Measurements from ENCODE around the gene UBE2E1.
A peak's percentile ranks its signal among the peaks of the same experiment; 100 is the strongest.
"Not testable (repeated sequence)": the region's sequence is repeated elsewhere in the genome, so short reads cannot be mapped to it uniquely, and the experiment has no call there.

Gene UBE2E1

DNA sequence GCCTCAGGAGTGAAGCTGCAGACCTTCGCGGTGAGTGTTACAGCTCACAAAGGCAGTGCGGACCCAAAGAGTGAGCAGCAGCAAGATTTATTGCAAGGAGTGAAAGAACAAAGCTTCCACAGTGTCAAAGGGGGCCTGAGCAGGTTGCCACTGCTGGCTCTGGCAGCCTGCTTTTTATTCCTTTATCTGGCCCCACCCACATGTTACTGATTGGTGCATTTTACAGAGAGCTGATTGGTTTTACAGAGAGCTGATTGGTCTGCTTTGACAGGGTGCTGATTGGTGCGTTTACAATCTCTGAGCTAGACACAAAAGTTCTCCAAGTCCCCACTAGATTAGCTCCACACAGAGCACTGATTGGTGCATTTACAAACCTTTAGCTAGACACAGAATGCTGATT, 76.2 kb downstream of the UBE2E1 start:
- DNase-seq (ENCODE audit: low read depth): not testable (repeated sequence)

DNA sequence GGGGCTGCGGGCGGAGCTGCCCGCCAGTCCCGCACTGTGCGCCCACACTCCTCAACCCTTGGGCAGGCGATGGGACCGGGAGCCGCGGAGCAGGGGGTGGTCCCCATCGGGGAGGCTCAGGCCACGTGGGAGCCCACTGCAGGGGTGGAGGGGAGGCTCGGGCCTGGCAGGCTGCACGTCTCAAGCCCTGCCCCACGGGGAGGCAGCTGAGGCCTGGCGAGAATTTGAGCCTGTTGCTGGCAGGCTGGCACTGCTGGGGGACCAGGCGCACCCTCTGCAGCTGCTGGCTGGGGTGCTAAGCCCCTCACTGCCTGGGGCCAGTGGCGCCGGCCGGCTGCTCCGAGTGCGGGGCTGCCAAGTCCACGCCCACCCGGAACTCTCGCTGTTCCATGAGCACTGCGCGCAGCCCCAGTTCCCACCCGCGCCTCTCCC, 76.7 kb downstream of the UBE2E1 start:
- DNase-seq (ENCODE audit: low read depth): no peak

DNA sequence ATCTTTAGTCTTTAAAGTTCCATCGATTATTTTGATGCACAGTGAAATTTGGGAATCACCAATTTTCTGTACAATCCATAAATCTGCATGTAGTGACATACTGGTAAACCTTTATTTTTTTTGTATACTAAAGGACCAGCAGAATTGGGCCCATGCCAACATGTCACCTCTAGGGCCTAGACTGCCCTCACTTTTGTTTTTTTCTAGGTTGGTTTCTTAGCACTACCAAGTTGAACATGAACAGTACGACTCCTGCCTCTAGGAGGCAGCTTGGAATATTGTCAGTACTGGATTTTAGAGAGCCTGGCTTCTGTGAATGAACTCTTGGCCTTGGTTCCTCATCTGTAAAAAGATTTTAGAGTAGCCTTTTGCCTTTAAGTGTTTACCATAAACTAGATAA, 78.7 kb downstream of the UBE2E1 start:
- no peak for DNase-seq (ENCODE audit: low read depth)

DNA sequence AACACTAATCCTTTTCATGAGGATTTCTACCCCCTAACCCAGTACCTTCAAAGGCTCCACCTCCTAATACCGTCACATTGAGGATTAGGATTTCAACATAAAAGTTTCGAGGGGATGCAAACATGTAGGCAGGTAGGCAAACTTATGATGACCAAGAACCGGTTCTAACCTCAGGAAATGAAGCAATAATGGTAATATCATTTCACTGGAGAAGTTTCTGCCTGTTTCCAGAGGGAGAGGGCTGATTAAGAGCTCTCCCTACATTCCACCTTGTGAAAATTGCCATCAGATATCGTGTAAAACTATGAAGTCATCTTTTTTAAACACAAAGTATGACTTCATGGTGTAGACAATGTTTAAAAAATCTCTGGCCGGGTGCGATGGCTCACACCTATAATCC, 79.5 kb downstream of the UBE2E1 start:
- DNase-seq (ENCODE audit: low read depth): no peak

DNA sequence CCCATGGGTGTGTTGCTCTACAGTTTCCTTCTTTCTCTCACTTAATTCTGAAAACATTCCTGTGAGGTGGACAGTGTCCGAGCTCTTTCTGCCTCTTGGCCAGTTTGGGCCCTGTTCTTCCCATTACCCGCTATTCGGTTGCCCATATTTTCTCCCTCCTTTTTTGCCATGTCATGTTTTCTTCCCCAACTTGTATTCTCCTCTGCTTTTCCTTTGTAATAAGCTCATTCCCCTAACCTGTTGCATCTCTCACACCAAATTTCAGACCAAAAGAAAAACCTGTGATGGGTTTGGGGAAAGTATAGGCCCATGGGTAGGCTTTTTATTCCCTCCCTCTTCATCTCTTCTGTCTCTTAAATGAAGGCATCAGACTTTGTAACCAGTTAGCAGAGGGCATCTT, 80.6 kb downstream of the UBE2E1 start:
- no peak for DNase-seq (ENCODE audit: low read depth)

DNA sequence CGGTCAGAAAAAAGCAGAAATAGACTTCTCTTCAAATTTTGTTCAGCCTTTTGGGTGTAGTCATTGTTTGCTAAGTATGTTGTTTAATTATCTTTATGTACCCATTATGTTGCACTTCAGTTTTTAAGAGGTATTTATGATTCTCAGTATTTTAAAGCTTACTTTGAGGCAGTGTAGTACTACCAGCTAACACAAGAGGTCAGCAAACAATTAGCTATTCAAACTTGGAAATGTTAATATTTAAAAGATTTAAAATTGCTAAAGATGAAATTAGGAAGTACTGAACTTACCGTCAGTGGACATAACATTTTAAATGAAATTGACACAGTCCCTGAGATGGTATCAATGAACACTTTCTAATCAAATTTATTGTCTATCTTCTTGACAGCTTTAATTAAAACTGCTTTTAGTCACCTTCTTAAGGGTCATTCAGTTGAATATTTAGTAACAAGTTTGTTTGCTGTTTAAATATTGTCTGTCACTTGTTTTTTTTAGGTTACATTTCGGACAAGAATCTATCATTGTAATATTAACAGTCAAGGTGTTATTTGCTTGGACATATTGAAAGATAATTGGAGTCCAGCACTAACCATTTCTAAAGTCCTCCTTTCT, 83.0 kb downstream of the UBE2E1 start:
- peak; percentile 26 for DNase-seq (ENCODE audit: low read depth)

DNA sequence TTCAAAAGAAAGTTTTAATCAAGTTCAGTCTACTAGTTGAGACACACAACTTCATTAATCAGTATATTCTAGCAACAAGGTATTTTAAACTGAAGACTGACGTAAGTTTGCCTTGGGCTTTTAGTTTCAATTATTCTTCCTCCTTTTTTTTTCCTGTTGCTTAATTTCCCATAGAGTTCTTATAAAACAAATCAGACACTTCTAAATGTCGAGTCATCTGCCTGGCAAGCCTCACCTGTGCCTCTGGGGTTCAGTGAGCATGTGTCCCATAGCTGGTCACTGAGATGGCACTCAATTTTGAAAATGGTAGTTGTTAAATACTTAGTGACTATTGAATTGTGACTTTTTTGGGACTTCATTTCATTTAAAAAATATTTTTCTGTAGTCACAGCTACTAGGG, 83.6 kb downstream of the UBE2E1 start:
- DNase-seq (ENCODE audit: low read depth): no peak

DNA sequence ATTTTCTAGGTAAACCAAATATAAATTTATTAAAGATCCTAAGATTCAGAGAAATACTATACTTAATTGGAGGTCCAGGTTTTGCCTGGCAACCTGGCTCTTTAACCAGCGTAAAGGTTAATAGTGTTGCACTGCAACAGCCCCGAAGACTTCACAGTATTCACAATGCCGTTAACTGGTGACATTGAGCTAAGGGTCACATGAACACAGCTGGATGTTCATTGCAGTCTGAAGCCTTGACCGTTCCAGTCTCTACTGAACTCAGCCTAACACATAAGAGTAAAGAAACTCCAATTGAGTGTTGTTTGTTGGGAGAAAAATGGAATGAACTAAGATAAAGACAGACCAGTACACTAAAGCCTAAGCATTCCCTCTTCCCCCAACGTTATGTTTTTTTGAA, 84.2 kb downstream of the UBE2E1 start:
- no peak for DNase-seq (ENCODE audit: low read depth)

DNA sequence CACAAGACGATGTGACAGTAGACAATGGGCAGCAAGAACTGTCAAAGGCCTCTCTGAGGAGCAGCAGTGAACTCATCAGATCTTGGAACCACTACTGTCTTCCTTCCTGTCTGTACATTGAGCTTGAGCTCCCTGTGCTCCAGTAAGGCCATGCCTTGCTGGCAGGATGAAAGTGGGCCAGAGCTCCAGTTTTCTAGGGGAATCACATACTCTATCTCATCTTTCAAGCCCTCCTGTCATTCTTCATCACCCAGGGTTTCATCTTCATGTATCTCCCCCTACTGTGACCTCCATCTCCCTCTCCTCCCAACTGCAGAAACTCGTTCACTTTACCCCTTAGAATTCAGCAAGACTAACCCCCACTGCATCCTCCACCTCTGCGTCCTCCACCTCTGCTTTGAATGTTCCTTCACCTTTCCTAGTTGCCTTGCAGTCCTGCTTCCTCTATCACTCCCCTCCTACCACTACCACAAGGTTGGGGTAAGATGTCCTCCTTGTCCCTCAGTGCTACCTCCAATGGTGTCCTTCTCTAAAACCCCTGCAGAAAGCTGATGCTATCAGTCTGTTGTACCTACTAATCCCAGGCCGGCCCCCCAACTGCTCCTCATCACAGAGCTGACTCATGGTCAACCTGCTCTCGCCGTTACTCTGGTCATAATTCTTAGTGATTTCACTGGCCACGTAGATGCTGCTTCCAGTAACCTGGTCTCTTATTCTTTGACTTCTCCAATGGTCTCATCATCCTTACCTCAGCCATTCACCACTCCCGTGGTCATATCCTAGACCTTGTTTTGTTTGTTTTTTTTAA, 88.7 kb downstream of the UBE2E1 start:
- no peak for DNase-seq (ENCODE audit: low read depth)

DNA sequence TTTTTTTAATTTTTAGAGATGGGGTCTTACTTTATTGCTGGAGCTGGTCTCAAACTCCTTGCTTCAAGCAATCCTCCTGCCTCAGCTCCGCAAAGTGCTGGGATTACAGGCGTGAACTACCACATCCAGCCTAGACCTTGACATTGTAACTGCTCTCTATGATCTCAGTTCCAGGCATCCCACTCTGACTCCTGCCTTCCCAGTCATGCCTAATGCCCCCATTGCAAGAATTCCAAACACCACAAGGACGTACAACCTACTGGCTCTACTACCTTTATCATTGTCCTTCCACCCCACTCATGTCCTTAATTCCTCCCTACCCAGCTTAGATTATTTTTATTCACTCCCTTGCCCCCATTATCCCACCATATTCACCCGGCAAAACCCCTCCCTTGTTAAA, 89.4 kb downstream of the UBE2E1 start:
- no peak for DNase-seq (ENCODE audit: low read depth)

DNA sequence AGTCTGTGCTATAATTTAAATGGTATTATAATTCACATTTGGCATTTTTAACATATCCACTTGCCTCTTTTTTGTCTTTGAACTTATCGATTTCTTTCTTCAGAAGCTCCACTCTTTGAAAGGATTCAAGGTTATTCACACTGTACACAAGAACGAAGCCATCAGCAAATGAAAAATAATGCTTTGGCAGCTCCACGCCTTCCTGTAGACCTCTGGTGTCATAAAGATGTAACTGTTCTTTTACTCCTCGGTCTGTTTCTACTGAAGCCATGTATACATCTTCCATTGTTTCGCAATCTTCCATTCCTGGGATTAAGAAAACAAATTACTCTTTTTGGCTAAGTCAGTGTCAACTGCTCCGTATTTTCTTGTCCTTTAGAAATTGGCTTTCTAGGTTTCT, 95.0 kb downstream of the UBE2E1 start:
- peak; percentile 59 for DNase-seq (ENCODE audit: low read depth)

DNA sequence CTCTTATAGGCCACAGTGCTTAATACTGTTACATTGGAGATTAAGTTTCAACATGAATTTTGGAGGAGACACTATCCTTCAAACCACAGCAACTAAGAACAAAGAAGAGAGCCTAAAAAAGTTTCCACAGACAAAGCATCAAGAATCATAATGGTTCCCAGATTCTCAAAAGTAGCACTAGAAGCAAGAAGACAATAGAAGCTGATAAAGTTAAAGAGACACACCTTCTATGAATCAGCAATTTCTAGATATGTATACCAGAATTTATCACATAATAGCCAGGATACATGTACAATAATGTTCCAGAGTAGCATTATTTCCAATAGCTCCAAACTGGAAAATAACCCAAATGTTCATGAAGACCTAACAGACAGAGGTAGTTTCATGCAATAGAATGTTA, 98.8 kb downstream of the UBE2E1 start:
- DNase-seq (ENCODE audit: low read depth): no peak

DNA sequence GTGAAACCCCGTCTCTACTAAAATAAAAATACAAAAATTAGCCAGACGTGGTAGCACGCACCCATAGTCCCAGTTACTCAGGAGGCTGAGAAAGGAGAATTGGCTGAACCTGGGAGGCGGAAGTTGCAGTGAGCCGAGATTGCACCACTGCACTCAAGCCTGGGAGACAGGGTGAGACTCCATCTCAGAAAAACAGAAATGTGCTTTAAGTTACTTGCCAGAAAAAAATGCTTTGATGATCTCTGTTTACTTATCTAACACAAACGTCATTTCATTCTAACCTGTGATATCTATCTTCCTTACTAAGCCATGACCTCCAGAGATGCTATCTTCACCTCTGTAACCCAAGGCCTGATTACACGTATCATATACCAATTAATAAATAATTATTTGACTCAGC, 103.6 kb downstream of the UBE2E1 start:
- no peak for DNase-seq (ENCODE audit: low read depth)

DNA sequence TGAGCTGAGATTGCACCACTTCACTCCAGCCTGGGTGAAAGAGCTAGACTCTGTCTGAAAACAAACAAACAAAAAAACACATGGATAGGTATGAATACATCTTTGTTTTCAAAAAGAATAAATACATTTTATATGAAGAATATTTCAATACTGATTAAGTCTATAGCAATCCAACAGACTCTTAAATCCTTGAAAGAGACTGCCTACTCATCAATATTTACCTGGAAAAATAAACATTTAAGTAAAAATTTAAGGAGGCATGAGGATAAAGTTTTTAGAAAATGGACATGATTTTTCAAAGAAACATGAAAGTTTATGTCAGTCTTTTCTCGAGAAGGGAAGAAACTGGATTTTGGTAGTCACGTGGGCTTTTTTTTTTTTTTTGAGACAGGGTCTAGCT, 105.6 kb downstream of the UBE2E1 start:
- DNase-seq (ENCODE audit: low read depth): no peak

DNA sequence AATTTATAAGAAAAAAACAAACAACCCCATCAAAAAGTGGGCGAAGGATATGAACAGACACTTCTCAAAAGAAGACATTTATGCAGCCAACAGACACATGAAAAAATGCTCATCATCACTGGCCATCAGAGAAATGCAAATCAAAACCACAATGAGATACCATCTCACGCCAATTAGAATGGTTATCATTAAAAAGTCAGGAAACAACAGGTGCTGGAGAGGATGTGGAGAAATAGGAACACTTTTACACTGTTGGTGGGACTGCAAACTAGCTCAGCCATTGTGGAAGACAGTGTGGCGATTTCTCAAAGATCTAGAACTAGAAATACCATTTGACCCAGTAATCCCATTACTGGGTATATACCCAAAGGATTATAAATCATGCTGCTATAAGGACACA, 106.6 kb downstream of the UBE2E1 start:
- DNase-seq (ENCODE audit: low read depth): not testable (repeated sequence)

DNA sequence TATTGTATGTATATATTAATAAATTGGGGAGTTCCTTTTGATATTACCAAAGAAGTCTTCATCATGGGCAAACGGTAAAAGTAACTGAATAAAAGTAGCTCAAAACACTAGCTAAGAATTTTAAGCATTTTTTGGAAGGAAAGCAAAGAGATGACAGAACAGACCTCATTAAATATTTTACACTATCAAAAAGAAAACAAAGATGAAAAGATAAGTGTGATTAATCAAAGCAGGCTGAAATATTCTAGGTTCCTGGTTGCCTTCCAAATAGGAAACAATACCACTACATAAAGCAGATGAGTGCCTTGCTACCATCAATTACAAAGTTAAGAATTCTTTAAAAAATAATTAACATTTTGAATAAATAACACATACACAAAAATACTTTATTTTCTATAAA, 107.4 kb downstream of the UBE2E1 start:
- DNase-seq (ENCODE audit: low read depth): no peak

DNA sequence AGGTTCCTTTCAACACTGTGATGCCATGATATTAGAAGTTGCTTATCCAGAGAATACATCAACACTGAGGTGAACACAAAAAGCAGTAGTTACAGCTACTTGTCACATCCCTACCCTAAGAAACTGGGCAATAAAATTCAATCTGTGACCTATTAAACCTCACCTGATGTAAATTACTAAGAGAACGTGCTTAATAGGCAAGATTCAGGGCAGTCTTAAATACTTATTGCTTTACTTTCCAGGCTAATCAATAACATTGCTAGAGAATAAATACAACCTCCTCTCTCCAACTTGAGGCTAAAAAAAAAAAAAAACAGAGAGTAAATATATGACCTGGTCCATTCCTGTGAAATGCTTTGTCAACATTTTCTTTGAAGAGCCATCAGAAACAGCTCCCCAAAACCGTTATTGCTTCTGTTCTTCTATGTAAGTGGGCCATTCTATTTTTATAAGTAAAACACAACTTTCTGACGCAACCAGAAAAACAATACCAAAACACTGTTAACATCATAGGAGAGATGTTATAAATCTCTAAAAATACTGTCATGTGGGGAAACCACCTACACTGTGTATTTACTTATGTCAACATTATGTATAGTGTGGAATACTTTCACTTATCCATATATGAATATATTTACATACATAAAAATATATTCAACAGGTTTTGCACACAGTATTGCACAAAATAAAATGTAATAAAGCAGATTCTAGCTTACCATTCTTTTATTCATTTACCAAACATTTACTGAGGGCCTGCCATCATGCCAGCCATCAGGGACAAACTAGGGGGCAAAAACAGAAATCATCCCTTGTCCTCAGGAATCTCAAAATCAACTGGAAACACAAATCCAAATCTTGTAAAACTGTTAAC, 108.4 kb downstream of the UBE2E1 start:
- DNase-seq (ENCODE audit: low read depth): no peak

DNA sequence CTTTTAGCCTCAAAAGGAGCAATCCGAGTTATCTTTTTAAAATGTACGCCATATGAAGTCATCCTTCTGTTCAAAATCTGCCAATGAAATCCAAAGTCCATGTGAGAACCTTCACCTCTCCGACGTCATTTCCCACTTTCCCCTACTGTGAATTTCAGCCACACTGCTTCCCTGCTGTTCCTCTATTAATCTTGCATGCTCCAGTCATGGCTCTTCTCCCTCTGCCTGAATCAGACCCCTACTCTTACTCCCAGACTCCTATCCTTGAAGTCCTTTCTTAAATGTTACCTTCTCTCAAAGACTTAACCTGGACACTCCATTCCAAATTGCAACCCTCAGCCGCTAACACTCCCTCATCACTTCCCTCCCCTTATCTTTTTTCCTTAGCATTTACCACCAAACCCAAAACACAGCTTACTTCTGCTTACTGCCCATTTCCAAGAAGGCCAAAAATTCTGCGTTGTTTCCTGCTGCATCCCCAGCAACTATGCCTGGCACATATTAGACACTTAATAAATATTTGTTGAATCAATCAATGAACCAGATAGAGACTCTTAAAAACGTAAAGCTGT, 109.9 kb downstream of the UBE2E1 start:
- DNase-seq (ENCODE audit: low read depth): no peak

DNA sequence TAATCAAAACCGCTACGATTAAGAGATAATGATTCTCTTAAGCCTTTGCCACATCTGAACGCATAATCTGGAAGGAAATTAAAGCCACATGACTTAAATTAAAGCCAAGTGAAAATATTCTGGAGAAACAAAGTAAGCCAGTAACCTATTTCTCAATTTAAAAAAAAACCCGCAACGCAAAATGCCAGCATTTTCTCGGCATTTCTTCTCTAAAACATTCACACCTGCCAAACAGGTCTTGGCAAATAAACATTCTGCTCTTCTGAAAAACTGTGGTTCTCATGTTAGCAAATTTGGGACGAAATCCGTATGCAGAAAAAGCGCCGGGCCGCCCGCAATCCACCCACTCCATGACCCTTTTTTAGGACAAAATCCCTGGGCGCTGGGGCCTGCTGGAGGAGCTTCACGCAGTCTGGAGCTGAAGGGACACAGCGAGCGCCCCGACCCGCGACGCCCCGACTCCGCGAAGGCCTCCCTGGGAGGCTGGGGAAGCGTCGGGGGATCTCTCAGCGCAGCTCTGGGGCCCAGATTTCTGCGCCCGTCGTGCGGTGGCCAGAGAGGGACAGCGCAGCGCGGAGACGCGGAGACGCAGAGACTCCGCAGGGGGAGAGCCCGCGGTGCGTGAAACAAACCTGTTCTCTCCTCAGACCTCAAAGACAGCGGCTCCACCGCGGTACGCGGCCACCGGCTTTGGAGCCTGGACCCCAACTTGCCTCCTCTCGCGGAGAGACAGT, 110.6 kb downstream of the UBE2E1 start:
- DNase-seq (ENCODE audit: low read depth): no peak

DNA sequence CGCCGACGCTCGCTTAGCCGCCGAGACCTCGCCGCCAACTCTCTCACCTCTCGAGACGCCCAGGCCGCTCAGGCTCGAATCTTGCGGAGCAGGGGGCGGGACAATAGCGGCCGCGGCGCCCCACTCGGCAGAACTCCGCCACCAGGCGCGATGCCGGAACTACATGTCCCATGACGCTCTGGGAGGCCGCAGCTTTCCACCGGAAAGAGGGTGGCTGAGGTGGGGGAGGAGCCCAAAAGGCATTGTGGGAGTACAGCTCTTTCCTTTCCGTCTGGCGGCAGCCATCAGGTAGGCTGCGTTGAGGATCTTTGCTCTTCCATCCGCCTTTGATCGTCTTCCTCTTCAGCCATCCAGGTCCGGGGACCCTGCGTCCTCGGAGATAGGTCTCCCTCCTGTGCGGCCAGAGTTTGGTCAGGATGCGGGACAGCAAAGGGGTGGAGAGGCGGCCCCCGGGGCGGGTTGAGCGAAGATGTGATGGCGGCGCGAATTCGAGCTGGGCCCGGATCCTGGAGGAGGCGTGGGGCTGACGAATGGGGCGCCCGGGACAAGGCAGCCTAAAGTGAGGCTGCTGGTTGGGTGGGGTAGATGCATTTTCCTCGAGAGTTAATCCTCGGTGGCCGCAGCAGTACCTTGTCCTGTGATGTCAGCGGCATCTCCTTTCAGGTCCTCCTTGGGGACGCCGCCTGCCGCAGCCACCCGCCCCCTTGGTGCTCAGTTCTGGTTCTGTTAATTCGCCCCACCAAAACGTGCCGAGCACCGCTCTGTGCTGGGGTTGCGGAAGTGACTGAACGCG, 111.3 kb downstream of the UBE2E1 start, which contains the start of the genes NKIRAS1 and RPL15:
NKIRAS1 (minus strand) TSS at position 105 of the 793 bp plus-strand sequence. CDS start 6,086 bp downstream, outside the sequence.
RPL15 (plus strand) TSS at position 247 of the 793 bp plus-strand sequence. CDS start 728 bp downstream, outside the sequence.
- DNase-seq (ENCODE audit: low read depth): peak; percentile 95

All from fibroblast of the conjunctiva (primary cell).